ENCODE data around the gene PSMD12. TPM values are rescaled to one million over a fixed set of nuclear protein-coding genes. Genes with fewer than 3 reads are reported as not detected.
A peak's percentile ranks its signal among the peaks of the same experiment; 100 is the strongest.

Gene PSMD12
- total RNA-seq, 1 donor from 2014 or later: 36.5 TPM

DNA sequence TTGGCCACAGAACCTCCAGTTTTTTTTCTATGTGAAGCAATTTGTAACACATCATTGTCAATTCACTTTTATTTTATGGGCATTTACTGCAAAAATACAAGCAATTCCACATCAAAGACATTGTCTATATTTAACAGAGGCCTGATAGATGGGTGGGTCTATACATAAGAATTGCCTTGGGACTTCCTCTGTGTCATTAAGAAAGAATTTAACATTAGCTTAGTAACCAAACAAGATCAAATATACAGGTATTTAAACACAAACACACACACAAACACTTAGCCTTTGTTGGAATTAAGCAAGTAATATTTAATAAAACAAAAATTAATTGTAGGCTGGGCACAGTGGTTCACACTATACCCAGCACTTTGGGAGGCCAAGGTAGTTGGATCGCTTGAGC is 6.4 kb upstream of the PSMD12 start:
- TF ChIP-seq, protein P1, sequence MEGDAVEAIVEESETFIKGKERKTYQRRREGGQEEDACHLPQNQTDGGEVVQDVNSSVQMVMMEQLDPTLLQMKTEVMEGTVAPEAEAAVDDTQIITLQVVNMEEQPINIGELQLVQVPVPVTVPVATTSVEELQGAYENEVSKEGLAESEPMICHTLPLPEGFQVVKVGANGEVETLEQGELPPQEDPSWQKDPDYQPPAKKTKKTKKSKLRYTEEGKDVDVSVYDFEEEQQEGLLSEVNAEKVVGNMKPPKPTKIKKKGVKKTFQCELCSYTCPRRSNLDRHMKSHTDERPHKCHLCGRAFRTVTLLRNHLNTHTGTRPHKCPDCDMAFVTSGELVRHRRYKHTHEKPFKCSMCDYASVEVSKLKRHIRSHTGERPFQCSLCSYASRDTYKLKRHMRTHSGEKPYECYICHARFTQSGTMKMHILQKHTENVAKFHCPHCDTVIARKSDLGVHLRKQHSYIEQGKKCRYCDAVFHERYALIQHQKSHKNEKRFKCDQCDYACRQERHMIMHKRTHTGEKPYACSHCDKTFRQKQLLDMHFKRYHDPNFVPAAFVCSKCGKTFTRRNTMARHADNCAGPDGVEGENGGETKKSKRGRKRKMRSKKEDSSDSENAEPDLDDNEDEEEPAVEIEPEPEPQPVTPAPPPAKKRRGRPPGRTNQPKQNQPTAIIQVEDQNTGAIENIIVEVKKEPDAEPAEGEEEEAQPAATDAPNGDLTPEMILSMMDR (IDR thresholded peaks at IDR 0.05; ENCODE audit: insufficient read depth, low read length, poor library complexity, severe bottlenecking): no peak
- no peaks in the 10 kb centered on the region for H3K27me3 ChIP-seq (ENCODE audit: control insufficient read depth, insufficient read depth, low read length)
- H3K4me3 ChIP-seq (ENCODE audit: low read depth, low read length): no peak overlapping the region
- H3K36me3 ChIP-seq (ENCODE audit: control insufficient read depth, insufficient read depth, low read length): no peaks in the 10 kb centered on the region
- no peak for DNase-seq (ENCODE audit: low read depth)

GRCh38 chr17:67369676-67370075 is 3.3 kb upstream of the PSMD12 start:
- Histone ChIP-seq H3K36me3 (ENCODE audit: control insufficient read depth, insufficient read depth, low read length) (no peaks in the 10 kb centered on the region), H3K27me3 (ENCODE audit: control insufficient read depth, insufficient read depth, low read length) (no peaks in the 10 kb centered on the region), H3K4me3 (ENCODE audit: low read depth, low read length) (no peak overlapping the region)
- TF ChIP-seq, protein P1 (IDR thresholded peaks at IDR 0.05; ENCODE audit: insufficient read depth, low read length, poor library complexity, severe bottlenecking): no peak
- no peak for DNase-seq (ENCODE audit: low read depth)

DNA sequence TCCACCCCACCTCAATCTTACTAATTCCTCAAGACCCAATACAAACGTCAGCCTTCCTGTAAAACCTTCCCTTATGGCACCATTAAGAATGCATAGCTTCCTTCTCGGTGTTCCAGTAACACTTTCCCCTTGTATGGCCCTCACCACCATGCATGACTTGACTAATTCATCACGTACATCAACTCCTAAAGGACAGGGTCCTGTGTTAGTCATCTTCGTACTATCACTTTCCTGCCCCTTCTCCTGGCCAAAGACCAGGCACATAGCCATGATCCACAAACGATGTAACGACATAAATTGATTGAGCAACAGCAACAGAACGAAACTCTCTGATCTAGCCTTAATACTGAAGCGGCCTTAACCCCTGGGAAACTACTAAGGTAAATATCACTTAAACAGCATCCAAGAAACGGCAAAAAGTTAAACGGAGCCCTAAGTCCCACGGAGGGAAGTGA is 612 bp downstream of the PSMD12 start:
- no peak for DNase-seq (ENCODE audit: low read depth)
- H3K27me3 ChIP-seq (ENCODE audit: control insufficient read depth, insufficient read depth, low read length): no peaks in the 10 kb centered on the region
- peak overlapping the region; percentile 99 for H3K4me3 ChIP-seq (ENCODE audit: low read depth, low read length)
- TF ChIP-seq, protein P1 (IDR thresholded peaks at IDR 0.05; ENCODE audit: insufficient read depth, low read length, poor library complexity, severe bottlenecking): no peak
- no peaks in the 10 kb centered on the region for H3K36me3 ChIP-seq (ENCODE audit: control insufficient read depth, insufficient read depth, low read length)

DNA sequence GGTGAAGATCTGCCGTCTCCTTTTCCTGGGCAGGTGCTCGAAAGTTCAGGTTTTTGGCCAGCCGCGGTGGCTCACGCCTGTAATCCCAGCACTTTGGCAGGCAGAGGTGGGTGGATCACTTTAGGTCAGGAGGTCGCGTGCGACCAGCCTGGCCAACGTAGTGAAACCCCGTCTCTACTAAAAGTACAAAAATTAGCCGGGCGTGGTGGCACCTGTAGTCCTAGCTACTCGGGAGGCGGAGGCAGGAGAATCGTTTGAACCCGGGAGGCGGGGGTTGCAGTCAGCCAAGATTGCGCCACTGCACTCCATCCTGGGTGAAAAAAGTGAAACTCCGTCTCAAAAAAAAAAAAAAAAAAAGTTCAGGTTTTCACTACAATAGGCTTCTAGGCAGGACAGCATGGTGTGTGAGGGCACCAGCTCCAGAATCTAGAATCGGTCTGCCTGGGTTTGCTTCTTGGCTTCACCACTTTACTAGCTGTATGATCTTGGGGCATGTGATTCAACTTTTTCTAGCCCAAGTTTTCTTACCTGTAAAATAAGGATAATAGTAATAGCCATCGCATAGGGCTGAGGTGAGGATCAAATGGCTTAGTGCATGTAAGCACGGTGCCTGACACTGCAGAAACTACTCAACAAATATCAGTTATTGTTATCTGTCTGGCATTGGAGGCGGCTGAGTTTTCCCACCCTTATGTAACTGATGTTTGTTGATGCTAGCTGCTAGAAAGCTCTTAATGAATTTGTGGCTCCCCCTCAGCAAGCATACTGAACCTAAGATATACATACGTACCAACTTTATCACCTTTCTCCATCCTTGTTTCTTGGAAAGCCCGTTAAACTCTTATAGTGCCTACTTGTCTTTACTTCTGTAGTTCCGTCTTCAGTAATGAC is 1.3 kb downstream of the PSMD12 start:
- DNase-seq (ENCODE audit: low read depth): no peak
- TF ChIP-seq, protein P1 (IDR thresholded peaks at IDR 0.05; ENCODE audit: insufficient read depth, low read length, poor library complexity, severe bottlenecking): no peak
- H3K27me3 ChIP-seq (ENCODE audit: control insufficient read depth, insufficient read depth, low read length): no peaks in the 10 kb centered on the region
- H3K36me3 ChIP-seq (ENCODE audit: control insufficient read depth, insufficient read depth, low read length): no peaks in the 10 kb centered on the region
- H3K4me3 ChIP-seq (ENCODE audit: low read depth, low read length): peak overlapping the region; percentile 99

DNA sequence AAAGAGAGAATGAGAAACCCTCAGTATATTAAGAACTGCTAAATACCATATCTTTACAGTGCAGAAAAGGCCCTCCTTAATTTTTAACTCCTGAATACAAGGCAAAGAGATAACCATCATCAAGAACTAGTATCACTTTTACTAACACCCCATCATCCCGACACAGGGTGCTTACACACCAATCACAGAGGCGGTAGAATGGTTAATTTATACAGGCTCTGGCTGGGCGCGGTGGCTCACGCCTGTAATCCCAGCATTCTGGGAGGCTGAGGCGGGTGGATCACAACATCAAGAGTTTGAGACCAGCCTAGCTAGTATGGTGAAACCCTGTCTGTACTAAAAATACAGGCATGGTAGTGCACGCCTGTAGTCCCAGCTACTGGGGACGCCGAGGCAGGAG is 4.2 kb downstream of the PSMD12 start:
- Histone ChIP-seq H3K27me3 (ENCODE audit: control insufficient read depth, insufficient read depth, low read length) (no peaks in the 10 kb centered on the region), H3K4me3 (ENCODE audit: low read depth, low read length) (no peak overlapping the region), H3K36me3 (ENCODE audit: control insufficient read depth, insufficient read depth, low read length) (no peaks in the 10 kb centered on the region)
- DNase-seq (ENCODE audit: low read depth): no peak
- TF ChIP-seq, protein P1 (IDR thresholded peaks at IDR 0.05; ENCODE audit: insufficient read depth, low read length, poor library complexity, severe bottlenecking): no peak

Data from kidney epithelial cell (primary cell).